COR-L47 (cell line): ENCODE data around the gene ARHGEF40.

ENCODE experiments used
- DNase-seq: peaks from one replicate; lab custom pipeline; 2025; lab: John Stamatoyannopoulos, UW

ARHGEF40 gene

DNA sequence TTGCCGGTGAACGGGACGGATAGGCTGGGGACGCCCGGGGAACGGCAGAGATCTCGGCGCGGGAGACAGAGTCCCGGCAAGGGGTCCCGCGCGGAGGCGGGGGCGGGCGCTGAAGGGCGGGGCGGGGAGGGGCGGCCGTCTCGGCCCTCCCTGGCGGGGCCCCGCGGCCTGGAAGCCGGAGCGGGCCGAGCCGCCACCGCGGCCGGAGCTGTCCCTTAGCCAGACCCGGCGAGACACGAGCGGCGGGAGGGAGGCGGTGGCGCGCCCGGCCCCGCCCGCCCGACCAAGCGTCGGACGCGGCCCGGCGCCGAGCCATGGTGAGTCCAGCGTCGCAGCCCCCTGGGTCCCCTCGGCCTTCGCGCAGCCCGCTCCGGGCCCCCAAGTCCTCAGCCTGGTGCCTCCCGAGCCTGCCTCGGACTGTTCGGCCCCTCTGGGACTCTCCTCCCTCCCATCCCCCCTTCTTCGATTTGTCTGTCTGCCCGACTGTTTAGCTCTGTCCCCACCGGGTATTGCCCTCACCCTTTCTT lies at the start of gene ARHGEF40:
ARHGEF40 (plus strand) TSS at position 222 of the 527 bp plus-strand sequence; CDS start at position 315, 93 bp downstream.
- DNase-seq: no peak

DNA sequence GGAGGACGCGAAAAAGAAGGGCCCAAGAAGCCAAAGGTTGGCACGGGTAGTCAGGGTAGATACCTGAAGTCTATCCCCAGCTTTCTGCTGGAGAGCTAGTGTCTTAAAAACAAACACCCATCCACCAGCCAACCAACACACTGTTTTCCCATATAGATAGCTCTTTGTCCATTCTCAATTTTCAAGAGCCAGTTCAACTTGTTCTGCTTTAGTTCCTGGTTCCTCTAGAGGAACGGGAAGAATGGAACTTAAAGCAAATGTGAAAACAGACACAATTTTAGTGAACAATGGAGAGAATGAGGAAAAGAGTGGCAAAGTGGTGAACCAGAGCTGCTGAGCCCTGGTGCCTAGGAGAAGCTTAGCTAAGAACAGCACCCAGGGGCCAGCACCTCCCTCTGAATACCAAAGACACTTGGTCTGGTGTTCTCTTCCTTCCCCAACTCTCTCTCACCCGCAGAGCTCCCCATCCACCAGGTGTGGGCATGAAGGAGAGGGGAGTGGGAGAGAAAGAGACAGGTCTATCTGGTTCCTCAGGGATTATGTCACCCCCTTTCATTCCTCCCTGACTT lies 49.0 kb upstream of the ARHGEF40 start:
- no peak for DNase-seq

DNA sequence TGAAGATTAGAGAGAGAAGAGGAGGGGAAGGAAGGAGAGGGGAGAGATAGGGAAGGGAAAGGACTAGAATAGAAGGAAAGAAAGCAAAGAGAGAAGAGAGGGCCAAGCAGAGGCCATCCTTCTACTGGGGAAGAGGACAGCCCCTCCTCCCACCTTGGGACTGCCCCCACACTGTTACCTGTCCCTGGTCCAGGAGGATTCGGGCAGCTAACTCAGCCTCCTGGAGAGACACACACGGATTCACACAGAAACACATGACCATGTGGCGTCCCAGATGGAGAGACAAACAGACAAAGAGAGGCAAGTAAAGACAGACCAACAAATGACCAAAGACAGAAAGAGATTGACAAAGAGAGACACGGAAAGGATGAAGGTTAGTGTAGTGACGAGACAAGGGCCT lies 47.4 kb upstream of the ARHGEF40 start:
- DNase-seq: no peak

DNA sequence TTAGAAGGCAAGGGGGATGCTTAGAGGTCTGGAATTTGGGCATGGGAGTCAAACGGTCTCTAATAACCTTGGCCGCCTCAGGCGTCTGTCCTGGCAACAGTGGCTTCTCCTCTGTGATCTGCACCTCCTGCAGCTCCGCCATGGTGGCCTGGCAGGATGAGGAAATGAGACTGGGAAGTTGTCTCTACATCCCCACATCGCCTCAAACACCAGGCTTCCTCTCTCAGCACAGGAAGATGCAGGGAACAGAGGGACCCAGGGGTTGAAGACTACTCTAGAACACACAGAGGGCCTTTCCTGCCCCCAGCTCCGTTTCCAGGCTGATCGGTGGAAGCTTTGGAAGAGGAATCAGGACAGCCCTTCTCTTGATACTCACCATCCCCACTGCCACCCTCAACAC lies 46.9 kb upstream of the ARHGEF40 start:
- no peak for DNase-seq

DNA sequence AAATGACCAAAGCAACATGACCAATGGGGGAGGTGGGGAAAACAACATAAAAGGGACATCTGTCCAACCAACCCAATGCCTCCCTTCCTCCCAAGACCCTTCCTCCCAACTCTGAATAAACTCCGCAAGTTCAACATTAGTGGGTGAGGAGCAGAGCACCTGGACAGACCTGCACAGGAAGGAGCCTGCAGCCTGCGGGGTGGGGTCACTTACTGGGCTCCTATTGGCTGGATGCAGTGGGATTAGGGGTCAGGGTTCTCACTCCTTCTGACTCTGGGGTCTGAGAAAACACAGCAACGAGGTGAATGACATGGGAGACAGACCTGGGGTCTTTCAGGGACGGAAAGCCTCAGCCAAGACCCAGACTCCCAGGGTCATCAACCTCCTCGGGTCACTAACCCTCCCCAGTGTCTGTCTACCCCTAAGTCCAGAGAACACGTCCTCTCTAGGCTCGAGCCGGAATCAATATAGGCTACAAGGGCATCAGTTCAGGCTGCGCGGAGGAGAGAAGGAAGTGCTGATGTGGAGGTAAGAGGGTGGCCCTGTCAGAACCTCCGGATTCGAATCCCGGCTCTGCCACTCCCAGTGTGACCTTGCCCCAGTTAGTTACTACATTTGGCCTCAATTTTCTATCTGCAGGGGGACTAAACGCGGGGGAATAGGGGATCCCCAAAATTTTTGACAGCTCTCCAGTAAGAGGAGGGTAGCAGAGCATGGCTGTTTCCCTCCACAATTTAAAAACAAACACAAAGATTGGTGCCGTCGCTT lies 46.1 kb upstream of the ARHGEF40 start:
- no peak for DNase-seq

DNA sequence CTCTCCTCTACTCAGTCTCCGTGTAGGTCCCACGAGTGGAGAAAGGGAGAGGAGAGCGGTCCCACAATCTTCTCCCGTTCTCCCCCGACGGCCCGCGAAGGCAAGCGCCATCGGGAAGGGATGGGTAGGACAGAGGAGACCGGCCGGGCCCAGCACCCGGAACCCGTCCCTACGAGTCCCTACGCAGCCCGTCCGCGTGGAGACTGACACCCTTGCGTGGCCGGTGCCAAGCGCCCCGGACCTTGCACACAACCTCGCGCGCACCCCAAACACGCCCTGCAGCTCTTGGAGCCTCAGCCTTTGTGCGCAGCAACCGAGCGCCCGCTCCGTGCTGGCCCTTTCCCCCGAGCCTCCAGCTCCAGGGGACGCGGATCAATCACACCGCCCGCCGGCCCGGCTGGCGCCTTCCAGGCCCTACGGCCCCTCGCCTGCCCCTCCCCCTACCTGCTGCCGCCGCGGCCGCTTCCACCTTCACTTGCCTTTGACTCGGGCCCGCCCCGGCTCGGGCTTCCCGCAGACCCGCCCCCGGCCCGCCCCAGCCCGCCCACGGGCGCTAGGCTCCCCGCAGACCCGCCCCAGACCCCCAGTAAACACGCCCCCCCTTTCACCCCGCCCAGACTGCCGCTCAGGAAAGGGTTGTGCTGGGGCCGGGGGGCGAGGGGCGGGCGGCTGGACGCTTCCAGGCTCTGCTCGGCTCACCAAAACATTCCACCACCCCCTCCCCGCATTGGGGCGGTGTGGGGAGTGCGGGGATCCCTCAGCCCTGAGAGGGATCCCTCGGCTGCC lies 45.3 kb upstream of the ARHGEF40 start, which contains the start of gene NDRG2:
NDRG2 (minus strand) TSS at position 477 of the 786 bp plus-strand sequence. CDS start 1,746 bp downstream, outside the sequence.
- peak; percentile 38 for DNase-seq

DNA sequence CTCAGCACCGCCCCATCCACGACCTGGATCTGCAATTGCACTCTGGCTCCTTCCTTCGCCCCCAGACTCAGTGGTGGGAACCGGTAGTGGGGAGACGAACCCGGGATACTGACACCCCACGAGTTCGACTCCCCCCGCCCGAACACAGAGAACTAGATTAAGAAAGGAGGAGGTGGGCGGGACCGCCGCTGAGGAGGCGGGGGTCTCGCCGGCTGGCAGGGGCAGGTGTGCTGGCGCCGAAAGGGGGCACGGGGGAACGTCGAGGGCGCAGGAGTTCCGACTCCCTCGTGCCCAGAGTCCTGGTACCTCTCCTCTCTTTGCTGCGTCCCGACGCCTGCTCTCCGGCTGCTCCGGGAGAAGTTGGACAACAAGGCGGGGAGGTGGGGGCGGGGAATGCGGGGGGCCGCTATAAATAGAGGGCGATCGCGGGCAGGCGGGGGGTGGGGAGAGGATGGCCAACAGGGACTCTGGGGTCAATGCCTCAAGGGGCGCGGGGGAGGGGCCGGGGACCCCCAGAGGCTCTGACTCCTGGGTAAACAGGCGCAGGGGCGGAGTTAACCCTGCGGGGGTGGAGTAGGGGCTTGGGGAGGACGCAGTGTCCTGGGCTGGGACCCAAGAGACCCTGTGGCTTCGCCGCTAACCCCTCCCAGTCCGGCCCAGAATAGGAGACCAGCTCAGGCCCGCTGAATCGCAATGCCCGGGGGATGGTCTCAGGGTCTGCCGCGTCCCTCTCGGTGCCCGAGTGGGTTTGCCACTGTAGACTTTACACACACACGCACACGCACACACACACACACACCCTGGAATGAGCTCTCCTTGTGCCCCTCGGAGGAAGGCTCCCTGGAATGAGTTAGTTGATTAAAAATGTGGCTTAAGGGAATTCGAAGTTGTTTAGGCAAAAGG lies 44.5 kb upstream of the ARHGEF40 start:
- no peak for DNase-seq

DNA sequence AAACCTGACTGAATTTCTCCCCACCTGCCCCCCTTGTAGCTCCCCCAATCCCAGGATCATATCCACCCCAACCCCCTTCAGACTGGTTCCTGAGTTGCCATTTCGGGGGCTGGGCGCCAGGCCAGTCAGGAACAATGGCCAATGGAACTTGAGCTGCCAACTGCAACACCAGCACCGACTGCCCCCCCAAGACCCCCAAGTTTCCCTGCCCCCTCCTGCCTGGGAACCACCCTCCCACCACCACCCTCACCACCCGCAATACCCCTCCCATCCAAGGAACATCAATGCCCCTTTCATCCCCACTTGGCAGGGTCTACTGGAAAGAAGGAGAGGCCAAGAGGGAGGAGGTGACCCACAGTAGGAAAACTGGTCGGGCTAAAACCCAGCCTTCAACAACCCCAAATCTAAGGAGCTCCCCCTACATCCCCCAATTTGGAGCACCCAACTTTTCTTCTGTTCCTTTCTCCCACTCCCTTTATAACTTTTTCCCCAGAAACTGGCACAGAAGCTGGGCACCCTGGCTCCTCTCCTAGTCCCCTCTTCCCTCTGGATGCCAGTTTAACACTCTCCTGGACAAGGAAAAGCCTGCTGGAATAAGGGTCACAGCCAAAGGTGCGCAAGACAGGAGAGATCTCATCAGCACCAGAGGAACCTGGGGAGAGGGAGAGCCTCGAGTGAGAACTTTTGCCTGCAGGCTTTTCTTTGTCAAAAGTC lies 43.7 kb upstream of the ARHGEF40 start:
- DNase-seq: no peak

DNA sequence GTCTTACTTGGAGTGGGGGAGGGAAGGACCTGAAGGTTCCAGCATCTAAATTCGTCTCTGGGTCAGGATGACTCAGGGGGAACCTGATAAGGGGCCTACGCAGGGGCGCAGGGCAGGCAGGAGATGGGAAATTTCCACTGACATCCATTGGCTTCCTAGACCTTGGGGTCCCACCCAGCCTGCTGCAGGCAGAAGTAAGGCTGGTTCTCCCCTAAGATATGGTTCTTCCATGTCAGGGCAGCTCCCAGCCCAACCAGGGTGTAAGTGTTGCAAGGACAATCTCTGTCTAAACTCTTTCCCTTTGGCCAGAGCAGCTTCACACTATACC lies 43.2 kb upstream of the ARHGEF40 start:
- no peak for DNase-seq

DNA sequence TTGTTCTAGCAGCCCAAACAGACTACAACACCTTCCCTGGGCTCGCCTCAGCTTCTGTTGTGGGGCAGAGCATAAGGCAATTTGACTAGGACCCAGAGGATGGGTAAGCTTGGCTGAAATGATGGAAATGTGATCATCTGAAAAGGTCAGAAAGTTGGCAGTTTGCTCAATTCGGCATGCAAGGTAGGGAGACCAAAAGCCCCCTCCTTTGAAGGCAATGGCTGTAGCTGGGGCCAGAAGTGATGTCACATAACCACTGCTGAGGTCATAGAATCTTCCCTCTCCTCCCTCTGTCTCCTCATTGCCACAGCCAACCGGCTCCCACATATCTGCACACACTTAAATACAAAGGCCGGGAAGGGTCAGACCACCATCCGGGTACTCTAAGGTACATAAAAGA lies 40.2 kb upstream of the ARHGEF40 start, which contains the start of gene TPPP2:
TPPP2 (plus strand) TSS at position 301 of the 400 bp plus-strand sequence. CDS start 365 bp downstream, outside the sequence.
- DNase-seq: no peak

DNA sequence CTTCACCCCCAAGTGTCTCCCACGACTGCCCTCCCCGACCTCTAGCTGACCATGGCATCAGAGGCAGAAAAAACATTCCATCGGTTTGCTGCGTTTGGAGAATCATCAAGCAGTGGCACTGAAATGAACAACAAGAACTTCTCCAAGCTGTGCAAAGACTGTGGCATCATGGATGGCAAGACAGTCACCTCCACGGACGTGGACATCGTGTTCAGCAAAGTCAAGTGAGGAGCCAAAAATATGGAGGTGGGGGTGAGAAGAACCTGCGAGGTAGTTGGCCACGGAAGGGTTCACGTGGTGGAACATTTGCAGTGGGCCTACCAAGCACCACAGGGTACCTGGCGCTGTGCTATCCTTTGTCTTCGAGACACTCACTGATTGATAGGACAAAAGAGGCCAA lies 39.6 kb upstream of the ARHGEF40 start:
- DNase-seq: no peak

DNA sequence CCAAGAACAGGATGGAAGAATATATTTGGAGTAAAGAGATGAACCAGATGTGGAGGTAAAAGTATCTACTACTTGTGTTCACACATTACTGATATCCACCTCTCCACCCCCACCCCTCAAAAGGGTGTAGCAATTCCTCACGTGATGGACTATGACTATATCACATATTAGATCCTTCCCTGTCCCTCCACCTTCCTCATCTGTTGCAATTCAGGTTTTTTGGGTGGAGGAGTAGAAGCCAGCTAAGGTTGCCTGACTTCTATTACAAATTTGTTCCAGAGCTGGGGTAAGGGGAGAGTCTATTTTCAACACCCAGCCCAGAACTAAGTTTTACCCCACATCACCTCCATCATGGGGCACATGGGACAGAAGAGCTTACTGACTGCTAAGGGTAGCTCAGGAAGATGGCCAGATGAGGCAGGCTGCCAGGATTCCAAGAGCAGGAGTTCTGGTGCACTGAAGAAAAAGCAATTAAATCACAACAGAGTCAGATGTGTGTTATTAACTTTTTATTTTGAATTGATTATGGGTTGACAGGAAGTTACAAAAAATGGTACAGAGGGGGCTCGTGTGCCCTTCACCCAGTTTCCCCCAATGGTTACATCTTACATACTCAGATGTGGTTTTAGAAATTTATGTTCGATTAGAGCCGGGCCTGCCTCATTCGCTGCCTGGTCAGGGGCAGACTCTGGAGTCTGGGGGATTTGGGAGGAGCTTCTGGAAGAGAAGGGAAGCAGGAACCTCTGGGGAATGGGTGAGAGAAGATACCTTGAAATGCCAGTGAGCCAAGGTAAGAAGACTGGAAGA lies 37.6 kb upstream of the ARHGEF40 start:
- DNase-seq: no peak

DNA sequence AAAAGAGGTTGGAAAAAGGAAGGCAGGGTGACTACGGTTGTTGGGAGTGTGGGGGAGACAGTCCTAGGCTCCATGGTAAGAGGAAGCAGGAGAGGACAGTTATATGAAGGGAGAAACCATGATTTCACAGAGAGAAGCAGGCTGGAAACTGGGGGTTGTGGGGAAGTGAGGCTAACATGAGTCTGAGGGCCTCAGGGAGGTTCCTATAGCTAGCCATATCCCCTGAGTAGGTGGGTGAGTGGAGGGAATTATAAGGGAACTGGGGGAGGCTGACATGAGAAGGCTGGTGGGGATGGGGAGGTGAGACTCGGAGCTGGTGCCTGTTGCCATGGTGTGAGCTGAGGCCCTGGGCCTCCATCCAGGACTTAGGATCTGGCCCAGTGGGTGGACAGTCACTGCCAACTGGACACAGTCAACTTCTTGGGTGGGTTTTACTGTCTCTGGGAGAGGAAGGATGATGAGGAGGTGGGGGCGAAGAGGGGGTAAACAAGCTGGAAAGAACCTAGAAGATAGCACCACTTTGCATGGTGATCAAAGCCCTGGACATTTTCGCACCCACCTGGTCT lies 36.9 kb upstream of the ARHGEF40 start:
- no peak for DNase-seq

DNA sequence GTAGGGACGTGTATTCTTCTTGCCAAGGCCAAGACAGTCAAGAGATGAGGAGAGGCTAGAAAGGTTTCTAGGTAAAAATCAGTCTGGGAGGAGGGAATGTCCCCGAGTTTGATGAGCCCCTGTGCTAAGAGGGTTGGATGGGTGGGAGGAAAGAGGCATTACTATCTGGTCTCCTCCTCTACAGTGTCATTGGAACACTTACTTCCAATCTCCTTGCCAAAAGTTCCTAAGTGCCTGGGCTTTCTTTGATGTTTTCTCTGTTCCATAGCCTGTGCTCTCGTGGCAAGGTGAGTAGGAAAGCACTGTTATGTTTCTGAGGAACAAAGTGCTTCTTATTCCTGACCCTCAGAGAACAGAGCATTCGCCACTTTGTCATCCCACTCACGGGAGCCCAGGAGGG lies 35.4 kb upstream of the ARHGEF40 start, which contains the start of gene RNASE13:
RNASE13 (minus strand) TSS at position 101 of the 400 bp plus-strand sequence. CDS start 519 bp downstream, outside the sequence.
- DNase-seq: no peak

DNA sequence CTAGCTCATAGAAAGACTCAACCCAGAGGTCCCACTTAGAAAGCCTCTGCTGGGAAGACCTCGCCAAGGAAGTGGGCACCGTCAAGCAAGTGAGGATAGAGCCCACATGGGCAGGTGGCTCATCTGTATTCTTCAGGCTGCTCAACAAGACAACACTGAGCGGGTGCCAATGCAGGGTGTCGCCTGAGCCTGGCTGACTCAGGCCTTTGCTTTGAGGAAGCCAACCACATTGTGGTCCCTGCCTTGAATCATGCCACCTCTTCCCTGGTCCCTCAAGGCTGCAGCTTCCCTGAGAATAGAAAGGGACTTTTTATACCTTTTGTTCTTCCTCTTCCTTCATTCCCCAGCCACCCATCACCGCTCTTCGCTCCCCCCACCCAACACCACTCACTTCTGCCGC lies 33.4 kb upstream of the ARHGEF40 start:
- DNase-seq: no peak

DNA sequence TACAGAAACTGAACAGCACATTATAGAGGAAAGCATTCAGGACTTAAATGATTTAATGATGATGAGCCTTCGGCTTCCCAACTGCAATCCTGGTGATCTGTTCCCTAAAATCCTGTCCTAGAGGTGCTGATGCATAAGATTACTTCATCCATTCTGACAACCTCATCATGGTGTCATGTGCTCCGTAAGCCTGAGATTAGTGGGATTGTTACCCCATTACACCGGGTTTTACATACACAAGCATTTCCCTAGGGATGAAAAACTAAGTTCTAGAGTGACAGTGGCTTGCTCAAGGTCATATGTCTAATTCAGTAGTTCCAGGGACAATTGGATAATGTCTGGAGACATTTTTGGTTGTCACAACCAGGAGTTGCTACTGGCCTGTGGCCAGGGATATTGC lies 32.9 kb upstream of the ARHGEF40 start:
- no peak for DNase-seq

DNA sequence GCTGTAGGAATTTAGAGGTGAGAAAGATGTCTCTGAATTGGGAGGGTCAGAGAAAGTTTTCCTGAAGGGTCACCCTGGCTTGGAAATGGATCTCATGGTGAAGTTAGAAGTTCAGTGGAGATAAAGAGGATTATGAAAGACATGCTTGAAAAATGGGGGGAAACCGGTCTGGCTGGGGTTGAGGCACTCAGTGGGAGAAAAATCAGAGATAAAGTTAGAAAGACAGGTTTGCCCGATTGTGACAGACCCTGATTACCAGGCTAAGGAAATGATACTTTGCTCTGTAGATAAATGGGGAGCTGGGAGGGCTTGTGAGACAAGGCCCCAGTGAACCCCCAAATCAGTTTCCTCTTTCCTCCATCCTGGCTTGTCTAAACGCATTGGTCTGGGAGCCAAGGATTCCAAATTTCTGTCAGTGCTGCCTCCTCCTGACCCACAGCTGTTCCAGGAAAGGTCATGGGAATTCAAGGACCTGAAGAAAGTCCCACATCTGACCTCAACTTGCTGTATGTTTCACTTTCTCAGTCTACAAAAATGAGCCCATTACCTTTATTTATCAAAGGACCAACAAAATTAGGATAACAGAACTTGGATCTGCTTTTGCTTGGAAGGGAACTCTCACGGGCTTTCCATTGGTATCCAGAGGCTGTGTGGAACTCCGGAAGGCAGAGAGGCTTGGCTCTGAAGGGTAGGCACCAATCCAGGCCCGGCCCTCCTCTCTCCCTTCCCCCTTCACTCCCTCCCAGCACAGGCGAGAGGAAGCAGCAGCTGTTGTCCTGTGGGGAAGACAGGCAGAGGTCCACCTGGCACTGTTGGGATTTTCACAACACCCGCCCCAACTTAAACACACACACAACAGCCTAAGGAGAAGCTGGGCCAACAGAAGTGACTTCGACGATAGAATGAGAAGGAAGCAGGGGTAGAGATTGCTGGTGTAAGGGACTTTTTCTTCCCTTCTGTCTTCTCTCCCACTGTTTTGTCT lies 31.4 kb upstream of the ARHGEF40 start:
- peak; percentile 35 for DNase-seq
